Tibial artery (tissue), 4 donors: ENCODE measurements around the gene KRT16.
"Not testable (repeated sequence)": the region's sequence is repeated elsewhere in the genome, so short reads cannot be mapped to it uniquely, and the experiment has no call there.

Experiments used
- DNase-seq, 2 donors: peaks; one replicate each; pipeline ENCODE4 v3.0.0-alpha.2; 2019
- H3K27ac ChIP-seq, 2 donors: fragments of 200-600 bp; sonication (generic) in 1 of 2; 1 replicate in 1 of 2; 2 replicates in 1 of 2; pipeline ENCODE4 v1.5.1; 2018 to 2019; ENCODE audit warnings: mild to moderate bottlenecking in 1 of 2
- H3K27me3 ChIP-seq, 2 donors: fragments of 200-600 bp; sonication (generic) in 1 of 2; one replicate each; pipeline versions ENCODE4 v1.5.1 to v1.6.0; 2016 to 2019
- H3K36me3 ChIP-seq, 3 donors: fragments of 200-600 bp; sonication (generic) in 2 of 3; one replicate each; pipeline ENCODE4 v1.5.1; 2016 to 2019; ENCODE audit warnings: mild to moderate bottlenecking in 2 of 3
- H3K4me1 ChIP-seq, 4 donors: fragments of 200-600 bp; sonication (generic) in 2 of 4; 1 replicate in 3 of 4; 2 replicates in 1 of 4; pipeline ENCODE4 v1.5.1; 2016 to 2019
- H3K4me3 ChIP-seq, 2 donors: fragments of 200-600 bp; sonication (generic) in 1 of 2; 1 replicate in 1 of 2; 2 replicates in 1 of 2; pipeline ENCODE4 v1.5.1; 2018 to 2019; ENCODE audit warnings: mild to moderate bottlenecking in 2 of 2
- H3K9me3 ChIP-seq, 3 donors: fragments of 200-600 bp; sonication (generic) in 1 of 3; one replicate each; pipeline ENCODE4 v1.5.1; 2016 to 2019
- intact Hi-C: fragments of 100-400 bp; cut with DNase I; formaldehyde crosslinking; loops from one replicate; pipeline ENCODE4 v1.15.0; 2023; ENCODE audit warnings: low total_unique reads
- TF ChIP-seq, protein P1 (sequence below), 2 experiments: fragments of 200-600 bp in 1 of 2; fragments of 450-650 bp in 1 of 2; IDR thresholded peaks; one replicate each; pipeline ENCODE4 v1.5.1; 2017 to 2019; ENCODE audit warnings: antibody characterized with exemption in 2 of 2, mild to moderate bottlenecking in 1 of 2, moderate library complexity in 1 of 2

KRT16 gene

GRCh38 chr17:41648411-41649195, 36.0 kb upstream of the KRT16 start:
- Histone ChIP-seq H3K27me3 (no peaks in the 10 kb centered on the region), H3K4me1 (peaks cover 3 to 46% (median 26%) of the 10 kb centered on the region in 4 donors), H3K27ac (peak overlapping the region; percentile 50 to 68), H3K4me3 (peak overlapping the region; percentile 30 to 47), H3K9me3 (no peaks in the 10 kb centered on the region), H3K36me3 (no peaks in the 10 kb centered on the region)
- DNase-seq, result peak; percentile 79 to 91
- TF ChIP-seq, protein P1, sequence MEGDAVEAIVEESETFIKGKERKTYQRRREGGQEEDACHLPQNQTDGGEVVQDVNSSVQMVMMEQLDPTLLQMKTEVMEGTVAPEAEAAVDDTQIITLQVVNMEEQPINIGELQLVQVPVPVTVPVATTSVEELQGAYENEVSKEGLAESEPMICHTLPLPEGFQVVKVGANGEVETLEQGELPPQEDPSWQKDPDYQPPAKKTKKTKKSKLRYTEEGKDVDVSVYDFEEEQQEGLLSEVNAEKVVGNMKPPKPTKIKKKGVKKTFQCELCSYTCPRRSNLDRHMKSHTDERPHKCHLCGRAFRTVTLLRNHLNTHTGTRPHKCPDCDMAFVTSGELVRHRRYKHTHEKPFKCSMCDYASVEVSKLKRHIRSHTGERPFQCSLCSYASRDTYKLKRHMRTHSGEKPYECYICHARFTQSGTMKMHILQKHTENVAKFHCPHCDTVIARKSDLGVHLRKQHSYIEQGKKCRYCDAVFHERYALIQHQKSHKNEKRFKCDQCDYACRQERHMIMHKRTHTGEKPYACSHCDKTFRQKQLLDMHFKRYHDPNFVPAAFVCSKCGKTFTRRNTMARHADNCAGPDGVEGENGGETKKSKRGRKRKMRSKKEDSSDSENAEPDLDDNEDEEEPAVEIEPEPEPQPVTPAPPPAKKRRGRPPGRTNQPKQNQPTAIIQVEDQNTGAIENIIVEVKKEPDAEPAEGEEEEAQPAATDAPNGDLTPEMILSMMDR (IDR thresholded peaks at IDR 0.05), result peak; percentile 94
- intact Hi-C loops, result loop anchor here (5.0 kb wide), 2 partner anchors 101 to 741 kb away; no protein-coding TSS in a partner anchor

DNA sequence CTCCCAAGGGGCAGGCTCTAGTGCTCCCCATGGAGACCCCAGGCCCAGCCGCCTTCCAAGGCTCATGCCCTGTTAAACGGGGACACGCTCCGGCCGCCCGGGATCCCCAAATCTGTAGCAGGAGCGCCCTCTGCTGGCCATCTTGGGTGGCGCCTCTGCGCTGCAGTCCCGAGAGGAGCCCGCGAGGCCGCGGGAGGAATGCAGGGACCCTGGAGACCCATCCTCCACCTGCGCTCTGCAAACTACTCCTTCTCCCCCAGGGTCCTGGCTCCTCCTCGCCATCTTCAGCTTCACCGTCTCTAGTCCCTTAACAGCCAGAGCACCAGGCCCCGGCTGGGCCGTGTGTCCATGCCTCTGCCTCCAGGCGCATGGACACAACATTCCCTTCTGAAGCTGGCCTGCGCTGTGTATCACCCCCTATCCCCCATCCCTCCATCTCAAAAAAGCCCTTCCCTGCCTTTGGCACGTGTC, 35.4 kb upstream of the KRT16 start:
- TF ChIP-seq, protein P1 (IDR thresholded peaks at IDR 0.05), result peak; percentile 94 to 95
- no peaks in the 10 kb centered on the region for H3K36me3 ChIP-seq
- DNase-seq, result peak; percentile 90 to 92
- intact Hi-C loops, result loop anchor here (2.0 to 5.0 kb wide), 3 partner anchors 17 to 741 kb away; no protein-coding TSS in a partner anchor
- H3K4me3 ChIP-seq, result peak overlapping the region; percentile 30 to 47
- no peaks in the 10 kb centered on the region for H3K9me3 ChIP-seq
- peak overlapping the region; percentile 50 to 68 for H3K27ac ChIP-seq
- peaks cover 3 to 46% (median 26%) of the 10 kb centered on the region in 4 donors for H3K4me1 ChIP-seq
- no peaks in the 10 kb centered on the region for H3K27me3 ChIP-seq

GRCh38 chr17:41647038-41647813, 34.7 kb upstream of the KRT16 start:
- Histone ChIP-seq H3K4me3 (no peak overlapping the region), H3K27ac (no peak overlapping the region), H3K36me3 (no peaks in the 10 kb centered on the region), H3K4me1 (peaks cover 3 to 39% (median 26%) of the 10 kb centered on the region in 4 donors), H3K27me3 (no peaks in the 10 kb centered on the region), H3K9me3 (no peaks in the 10 kb centered on the region)
- DNase-seq, result no peak
- TF ChIP-seq, protein P1 (IDR thresholded peaks at IDR 0.05), result no peak
- intact Hi-C loops, result loop anchor here (2.0 to 5.0 kb wide), 3 partner anchors 18 to 740 kb away; no protein-coding TSS in a partner anchor

GRCh38 chr17:41642252-41643156, 29.9 kb upstream of the KRT16 start:
- intact Hi-C loops, result no loop called here
- Histone ChIP-seq H3K36me3 (no peaks in the 10 kb centered on the region), H3K4me1 (peaks cover 0 to 8% (median under 1%) of the 10 kb centered on the region in 4 donors), H3K27me3 (no peaks in the 10 kb centered on the region), H3K4me3 (no peak overlapping the region), H3K27ac (no peak overlapping the region), H3K9me3 (no peaks in the 10 kb centered on the region)
- no peak for DNase-seq
- TF ChIP-seq, protein P1 (IDR thresholded peaks at IDR 0.05), result no peak

- DNase-seq, H3K36me3 ChIP-seq, H3K27ac ChIP-seq, H3K4me1 ChIP-seq, H3K4me3 ChIP-seq, H3K9me3 ChIP-seq, intact Hi-C loops, H3K27me3 ChIP-seq: not testable (repeated sequence)
Measured at GRCh38 chr17:41640596-41640995, 28.0 kb upstream of the KRT16 start.
